ENCODE measurements around the gene ZGPAT. TPM values are rescaled to one million over a fixed set of nuclear protein-coding genes. Genes with fewer than 3 reads are reported as not detected.
A peak's percentile ranks its signal among the peaks of the same experiment; 100 is the strongest.

ZGPAT gene
- total RNA-seq, 4 donors from 2014 or later = 13.4 to 20.8 (median 15.5) TPM

GRCh38 chr20:63739130-63740069, 31.6 kb downstream of the ZGPAT start, which contains the start of gene SLC2A4RG:
Gene SLC2A4RG, plus strand, starts transcription at chr20:63739776. Its CDS starts 137 bp downstream, at chr20:63739913.
- intact Hi-C loops (cut with DNase I; ENCODE audit: low total_unique reads) = loop anchor here (1.0 to 5.0 kb wide), 5 partner anchors 32 to 156 kb away; partner anchors contain the start of genes ARFRP1, DNAJC5, GMEB2 and TPD52L2
- in situ Hi-C loops (cut with MboI; ENCODE audit: low sequenced_read_pairs in 4 of 4) = no loop called here
- Histone ChIP-seq H3K27ac (peak within 1 kb of the TSS; percentile 95 to 99 (median 97)), H3K4me3 (peak within 1 kb of the TSS; percentile 58 to 91 (median 74)), H3K27me3 (no peaks in the 10 kb centered on the region), H3K36me3 (peaks cover 0 to 29% of the 10 kb centered on the region in 2 donors), H3K9me3 (no peaks in the 10 kb centered on the region), H3K4me1 (peaks cover 17 to 32% of the 10 kb centered on the region in 2 donors)
- ATAC-seq (peak; percentile 59 to 67), DNase-seq (peak; percentile 54 to 72)
- TF ChIP-seq POLR2A (IDR thresholded peaks at IDR 0.05) (peak; percentile 32 to 33), CTCF (IDR thresholded peaks at IDR 0.05 in 4 of 5, conservative IDR thresholded peaks at IDR 0.05 in 1 of 5) (no peak)

- in situ Hi-C loops (cut with MboI; ENCODE audit: low sequenced_read_pairs in 4 of 4) = no loop called here
- Histone ChIP-seq H3K9me3 (no peaks in the 10 kb centered on the region), H3K27me3 (no peaks in the 10 kb centered on the region), H3K4me3 (peak overlapping the region; percentile 58 to 74 (median 66)), H3K4me1 (peaks cover 17 to 32% of the 10 kb centered on the region in 2 donors), H3K36me3 (peaks cover 0 to 22% of the 10 kb centered on the region in 2 donors), H3K27ac (peak overlapping the region; percentile 90 to 95 (median 94))
- DNase-seq = peak in 1 of 2 donors; percentile 32
- intact Hi-C loops (cut with DNase I; ENCODE audit: low total_unique reads) = loop anchor here (1.0 to 2.0 kb wide), 3 partner anchors 33 to 125 kb away; partner anchors contain the start of genes ARFRP1, GMEB2 and TPD52L2
- TF ChIP-seq POLR2A (IDR thresholded peaks at IDR 0.05) (no peak), CTCF (IDR thresholded peaks at IDR 0.05 in 4 of 5, conservative IDR thresholded peaks at IDR 0.05 in 1 of 5) (no peak)
- ATAC-seq = peak; percentile 19 to 45
Observed at GRCh38 chr20:63740070-63740626, 32.3 kb downstream of the ZGPAT start.

- H3K27me3 ChIP-seq = no peaks in the 10 kb centered on the region
- no peaks in the 10 kb centered on the region for H3K9me3 ChIP-seq
- H3K4me3 ChIP-seq = peak overlapping the region; percentile 58 to 74 (median 66)
- in situ Hi-C loops (cut with MboI; ENCODE audit: low sequenced_read_pairs in 4 of 4) (no loop called here), intact Hi-C loops (cut with DNase I; ENCODE audit: low total_unique reads) (loop anchor here (1.0 to 2.0 kb wide), 3 partner anchors 33 to 124 kb away; partner anchors contain the start of genes ARFRP1, GMEB2 and TPD52L2)
- peaks cover 0 to 16% of the 10 kb centered on the region in 2 donors for H3K36me3 ChIP-seq
- TF ChIP-seq POLR2A (IDR thresholded peaks at IDR 0.05) (peak; percentile 53), CTCF (IDR thresholded peaks at IDR 0.05 in 4 of 5, conservative IDR thresholded peaks at IDR 0.05 in 1 of 5) (peak in 2 of 5 experiments; percentile 47 to 60)
- ATAC-seq = peak; percentile 68 to 71
- peak overlapping the region; percentile 90 to 95 (median 94) for H3K27ac ChIP-seq
- DNase-seq = peak; percentile 91 to 96
- peaks cover 17 to 32% of the 10 kb centered on the region in 2 donors for H3K4me1 ChIP-seq
Observed at GRCh38 chr20:63740627-63741353, 33.0 kb downstream of the ZGPAT start.

GRCh38 chr20:63741354-63741675, 33.5 kb downstream of the ZGPAT start:
- H3K9me3 ChIP-seq = no peaks in the 10 kb centered on the region
- H3K4me1 ChIP-seq = peaks cover 17 to 32% of the 10 kb centered on the region in 2 donors
- no peak for ATAC-seq
- no peaks in the 10 kb centered on the region for H3K27me3 ChIP-seq
- DNase-seq = no peak
- H3K36me3 ChIP-seq = peaks cover 0 to 10% of the 10 kb centered on the region in 2 donors
- intact Hi-C loops (cut with DNase I; ENCODE audit: low total_unique reads) = loop anchor here (2.0 kb wide), 2 partner anchors 115 to 123 kb away; partner anchors contain the start of genes GMEB2 and TPD52L2
- in situ Hi-C loops (cut with MboI; ENCODE audit: low sequenced_read_pairs in 4 of 4) = no loop called here
- TF ChIP-seq POLR2A (IDR thresholded peaks at IDR 0.05) (no peak), CTCF (IDR thresholded peaks at IDR 0.05 in 4 of 5, conservative IDR thresholded peaks at IDR 0.05 in 1 of 5) (no peak)
- H3K27ac ChIP-seq = peak overlapping the region; percentile 90 to 95 (median 94)
- peak overlapping the region; percentile 58 to 74 (median 66) for H3K4me3 ChIP-seq
